Astrocyte (in vitro differentiated cells and primary cell): Measurements from ENCODE around the gene EPN2.
"Not testable (repeated sequence)": the region's sequence is repeated elsewhere in the genome, so short reads cannot be mapped to it uniquely, and the experiment has no call there.

Experiments used
- EZH2 ChIP-seq: IDR thresholded peaks from 2 replicates; pipeline ENCODE4 v1.6.1; 2012; ENCODE audit warnings: mild to moderate bottlenecking, low read length, inconsistent platforms; ENCODE audit not compliant: insufficient read depth
- TF ChIP-seq, protein P1 (sequence below): IDR thresholded peaks from 2 replicates; pipeline ENCODE4 v1.5.1; 2011; ENCODE audit warnings: low read depth, mild to moderate bottlenecking, inconsistent platforms, low read length, moderate library complexity; ENCODE audit not compliant: insufficient read depth

DNA sequence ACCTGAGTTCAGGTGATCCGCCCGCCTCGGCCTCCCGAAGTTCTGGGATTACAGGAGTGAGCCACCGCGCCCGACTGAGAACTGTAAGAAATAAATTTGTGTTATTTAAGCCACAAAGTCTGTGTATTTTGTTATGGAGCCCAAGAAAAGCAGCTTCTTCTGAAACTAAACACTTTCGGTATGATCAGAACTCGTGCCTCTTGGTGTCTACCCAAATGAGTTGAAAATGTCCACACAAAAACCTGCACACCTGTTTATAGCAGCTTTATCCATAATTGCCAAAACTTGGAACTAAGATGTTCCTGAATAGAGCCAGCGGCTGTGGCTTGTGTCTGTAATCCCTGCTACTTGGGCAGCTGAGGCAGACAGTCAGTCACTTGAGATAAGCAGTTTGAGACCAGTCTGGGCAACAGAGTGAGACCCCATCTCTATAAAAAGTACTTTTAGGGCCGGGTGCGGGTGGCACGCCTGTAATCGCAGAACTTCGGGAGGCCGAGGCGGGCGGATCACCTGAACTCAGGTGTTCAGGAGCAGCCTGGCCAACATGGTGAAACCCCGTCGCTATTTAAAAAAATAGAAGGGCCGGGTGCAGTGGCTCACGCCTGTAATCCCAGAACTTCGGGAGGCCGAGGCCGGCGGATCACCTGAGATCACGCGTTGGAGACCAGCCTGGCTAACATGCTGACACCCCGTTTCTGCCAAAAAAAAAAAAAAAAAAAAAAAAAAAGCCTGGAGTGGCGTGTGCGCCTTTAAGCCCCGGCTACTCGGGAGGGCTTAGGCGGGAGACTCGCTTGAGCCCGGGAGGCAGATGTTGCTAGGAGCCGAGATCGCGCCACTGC lies 48.1 kb upstream of the EPN2 start:
- TF ChIP-seq, protein P1, sequence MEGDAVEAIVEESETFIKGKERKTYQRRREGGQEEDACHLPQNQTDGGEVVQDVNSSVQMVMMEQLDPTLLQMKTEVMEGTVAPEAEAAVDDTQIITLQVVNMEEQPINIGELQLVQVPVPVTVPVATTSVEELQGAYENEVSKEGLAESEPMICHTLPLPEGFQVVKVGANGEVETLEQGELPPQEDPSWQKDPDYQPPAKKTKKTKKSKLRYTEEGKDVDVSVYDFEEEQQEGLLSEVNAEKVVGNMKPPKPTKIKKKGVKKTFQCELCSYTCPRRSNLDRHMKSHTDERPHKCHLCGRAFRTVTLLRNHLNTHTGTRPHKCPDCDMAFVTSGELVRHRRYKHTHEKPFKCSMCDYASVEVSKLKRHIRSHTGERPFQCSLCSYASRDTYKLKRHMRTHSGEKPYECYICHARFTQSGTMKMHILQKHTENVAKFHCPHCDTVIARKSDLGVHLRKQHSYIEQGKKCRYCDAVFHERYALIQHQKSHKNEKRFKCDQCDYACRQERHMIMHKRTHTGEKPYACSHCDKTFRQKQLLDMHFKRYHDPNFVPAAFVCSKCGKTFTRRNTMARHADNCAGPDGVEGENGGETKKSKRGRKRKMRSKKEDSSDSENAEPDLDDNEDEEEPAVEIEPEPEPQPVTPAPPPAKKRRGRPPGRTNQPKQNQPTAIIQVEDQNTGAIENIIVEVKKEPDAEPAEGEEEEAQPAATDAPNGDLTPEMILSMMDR: not testable (repeated sequence)
- not testable (repeated sequence) for TF ChIP-seq EZH2
